Breast epithelium (tissue), 3 donors: ENCODE results near the gene STXBP6.

Source experiments
- POLR2AphosphoS5 ChIP-seq, 3 donors: sonication (generic); formaldehyde crosslinking; IDR thresholded peaks; one replicate each; pipeline ENCODE4 v1.6.1; 2017; ENCODE audit warnings: antibody characterized with exemption in 3 of 3
- TF ChIP-seq, protein P1 (sequence below), 3 donors: fragments of 450-650 bp; IDR thresholded peaks; one replicate each; pipeline ENCODE4 v1.5.1; 2016 to 2017; ENCODE audit warnings: antibody characterized with exemption in 3 of 3, mild to moderate bottlenecking in 3 of 3, moderate library complexity in 3 of 3

DNA sequence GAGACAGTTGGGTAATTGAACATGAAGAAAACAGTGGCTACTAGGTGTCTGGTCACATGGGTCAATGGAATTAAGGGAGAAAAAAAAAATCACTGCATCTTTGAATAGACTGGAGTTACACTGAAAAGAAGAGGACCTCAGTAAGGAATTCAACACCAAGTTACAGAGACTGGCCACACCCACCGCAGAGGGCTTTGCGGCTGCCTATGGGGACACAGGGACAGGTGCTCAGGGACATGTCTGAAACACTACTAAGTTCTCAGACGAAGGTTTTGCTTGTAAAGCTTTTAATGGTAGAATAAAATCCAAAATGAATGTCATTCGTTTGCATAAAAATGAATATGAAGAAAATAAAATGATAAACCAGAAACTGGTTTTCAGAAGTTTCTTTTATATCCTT is 93.8 kb downstream of the STXBP6 start:
- TF ChIP-seq, protein P1, sequence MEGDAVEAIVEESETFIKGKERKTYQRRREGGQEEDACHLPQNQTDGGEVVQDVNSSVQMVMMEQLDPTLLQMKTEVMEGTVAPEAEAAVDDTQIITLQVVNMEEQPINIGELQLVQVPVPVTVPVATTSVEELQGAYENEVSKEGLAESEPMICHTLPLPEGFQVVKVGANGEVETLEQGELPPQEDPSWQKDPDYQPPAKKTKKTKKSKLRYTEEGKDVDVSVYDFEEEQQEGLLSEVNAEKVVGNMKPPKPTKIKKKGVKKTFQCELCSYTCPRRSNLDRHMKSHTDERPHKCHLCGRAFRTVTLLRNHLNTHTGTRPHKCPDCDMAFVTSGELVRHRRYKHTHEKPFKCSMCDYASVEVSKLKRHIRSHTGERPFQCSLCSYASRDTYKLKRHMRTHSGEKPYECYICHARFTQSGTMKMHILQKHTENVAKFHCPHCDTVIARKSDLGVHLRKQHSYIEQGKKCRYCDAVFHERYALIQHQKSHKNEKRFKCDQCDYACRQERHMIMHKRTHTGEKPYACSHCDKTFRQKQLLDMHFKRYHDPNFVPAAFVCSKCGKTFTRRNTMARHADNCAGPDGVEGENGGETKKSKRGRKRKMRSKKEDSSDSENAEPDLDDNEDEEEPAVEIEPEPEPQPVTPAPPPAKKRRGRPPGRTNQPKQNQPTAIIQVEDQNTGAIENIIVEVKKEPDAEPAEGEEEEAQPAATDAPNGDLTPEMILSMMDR (IDR thresholded peaks at IDR 0.05): no peak
- TF ChIP-seq POLR2AphosphoS5 (IDR thresholded peaks at IDR 0.05): no peak
